OCI-LY1 (cell line): ENCODE results near the gene TNNC1.
A peak's percentile ranks its signal among the peaks of the same experiment; 100 is the strongest.

ENCODE experiments used
- H2AFZ ChIP-seq: fragments of 200-600 bp; sonication (generic), shearing (Covaris generic); 2 replicates; pipeline ENCODE4 v1.6.0; 2014; ENCODE audit warnings: antibody characterized with exemption, mild to moderate bottlenecking, low read length
- H3F3A ChIP-seq: fragments of 200-600 bp; sonication (generic), shearing (Covaris generic); 2 replicates; pipeline ENCODE4 v1.6.0; 2014; ENCODE audit warnings: mild to moderate bottlenecking, antibody characterized with exemption, low read length, moderate library complexity; ENCODE audit not compliant: insufficient read depth
- H3K27ac ChIP-seq: fragments of 200-600 bp; sonication (generic); 2 replicates; pipeline ENCODE4 v1.5.1; 2014; ENCODE audit warnings: low read length, mixed run types, mild to moderate bottlenecking, low read depth; ENCODE audit not compliant: poor library complexity, severe bottlenecking
- H3K27me3 ChIP-seq: fragments of 200-600 bp; sonication (generic); 2 replicates; pipeline ENCODE4 v1.6.0; 2014; ENCODE audit warnings: antibody characterized with exemption, mild to moderate bottlenecking, low read length, moderate library complexity; ENCODE audit not compliant: insufficient read depth
- H3K36me3 ChIP-seq: fragments of 200-600 bp; sonication (generic); 2 replicates; pipeline ENCODE4 v1.6.1; 2014; ENCODE audit warnings: mild to moderate bottlenecking, antibody characterized with exemption, low read length, moderate library complexity, mixed read lengths; ENCODE audit not compliant: insufficient read depth
- H3K4me1 ChIP-seq: fragments of 200-600 bp; sonication (generic); 2 replicates; pipeline ENCODE4 v1.5.1; 2014; ENCODE audit warnings: mild to moderate bottlenecking, low read length, moderate library complexity; ENCODE audit not compliant: insufficient read depth, severe bottlenecking
- H3K4me2 ChIP-seq: fragments of 200-600 bp; sonication (generic), shearing (Covaris generic); 2 replicates; pipeline ENCODE4 v1.6.1; 2014; ENCODE audit warnings: low read length
- H3K4me3 ChIP-seq: fragments of 200-600 bp; sonication (generic); 2 replicates; pipeline ENCODE4 v1.5.1; 2014; ENCODE audit warnings: low read length, low read depth, mild to moderate bottlenecking, mixed read lengths; ENCODE audit not compliant: poor library complexity, severe bottlenecking
- H3K79me2 ChIP-seq: fragments of 200-600 bp; shearing (Covaris generic); 2 replicates; pipeline ENCODE4 v1.6.1; 2016; ENCODE audit warnings: mixed run types, low read length, mixed read lengths; ENCODE audit not compliant: insufficient read depth
- H3K9ac ChIP-seq: fragments of 200-600 bp; sonication (generic), shearing (Covaris generic); 2 replicates; pipeline ENCODE4 v1.6.1; 2014; ENCODE audit warnings: mild to moderate bottlenecking, low read length, mixed read lengths
- H3K9me2 ChIP-seq: fragments of 200-600 bp; sonication (generic), shearing (Covaris generic); 2 replicates; pipeline ENCODE4 v1.6.1; 2014; ENCODE audit warnings: low read depth, mild to moderate bottlenecking, low read length, mixed read lengths
- H3K9me3 ChIP-seq: fragments of 200-600 bp; shearing (Covaris generic); 2 replicates; pipeline ENCODE4 v1.6.1; 2014; ENCODE audit warnings: low read length, mixed read lengths
- H4K20me1 ChIP-seq: fragments of 200-600 bp; sonication (generic), shearing (Covaris generic); 2 replicates; pipeline ENCODE4 v1.6.0; 2016; ENCODE audit warnings: mild to moderate bottlenecking, low read length; ENCODE audit not compliant: insufficient read depth
- EZH2 ChIP-seq: fragments of 200-600 bp; sonication (generic), shearing (Covaris generic); IDR thresholded peaks from 2 replicates; pipeline ENCODE4 v1.8.0; 2017; ENCODE audit warnings: borderline replicate concordance, mixed run types, mild to moderate bottlenecking, antibody characterized with exemption, low read length, moderate library complexity, mixed read lengths
- TF ChIP-seq, protein P1 (sequence below): fragments of 200-600 bp; sonication (generic), shearing (Covaris generic); IDR thresholded peaks from 2 replicates; pipeline ENCODE4 v1.5.1; 2017; ENCODE audit warnings: mild to moderate bottlenecking, antibody characterized with exemption, low read length, moderate library complexity, mixed read lengths

The TNNC1 gene

DNA sequence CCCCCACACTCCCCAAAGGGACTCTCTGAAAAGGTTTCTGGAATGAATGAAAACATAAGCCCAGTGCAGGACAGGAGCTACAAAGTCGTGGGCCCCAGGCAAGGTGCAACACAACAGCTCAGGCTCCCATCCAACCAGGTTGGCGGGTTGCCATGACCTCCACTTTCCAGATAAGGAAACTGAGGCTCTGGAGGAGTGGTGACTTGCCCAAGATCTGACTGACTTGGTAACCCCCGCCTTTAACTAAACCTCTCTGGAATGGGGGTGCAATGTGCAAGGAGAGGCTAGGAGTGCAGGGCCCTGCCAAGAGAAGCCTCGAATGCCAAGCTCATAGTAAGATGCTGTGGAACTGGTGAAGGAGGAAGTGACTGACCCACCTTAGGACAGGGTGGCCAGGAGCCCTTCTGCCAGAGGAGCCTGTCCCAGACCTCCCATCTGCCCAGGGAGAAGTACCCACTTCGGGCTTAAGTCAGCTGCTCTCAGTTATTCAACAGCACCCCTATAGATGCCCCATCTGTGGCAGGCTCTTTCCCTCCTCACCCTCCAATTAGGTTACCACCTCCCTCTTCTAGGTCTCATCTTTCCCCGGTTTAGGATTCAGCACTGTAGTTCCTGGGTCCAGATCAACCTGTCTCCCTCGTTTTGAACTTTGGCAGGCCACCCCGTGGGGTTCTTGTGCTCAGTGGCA is 553 bp upstream of the TNNC1 start:
- H3K9ac ChIP-seq = peak overlapping the region; percentile 85
- H3K27me3 ChIP-seq = no peaks in the 10 kb centered on the region
- peak overlapping the region; percentile 93 for H3K4me2 ChIP-seq
- peaks cover 25% of the 10 kb centered on the region for H3K4me1 ChIP-seq
- no peaks in the 10 kb centered on the region for H4K20me1 ChIP-seq
- H3K27ac ChIP-seq = peak overlapping the region; percentile 13
- no peaks in the 10 kb centered on the region for H3F3A ChIP-seq
- 0 out of 2 replicates have a peak, but pooled peaks cover 4% of the 10 kb centered on the region for H3K79me2 ChIP-seq
- H3K4me3 ChIP-seq = peak overlapping the region; percentile 90
- TF ChIP-seq EZH2 = no peak
- TF ChIP-seq, protein P1, sequence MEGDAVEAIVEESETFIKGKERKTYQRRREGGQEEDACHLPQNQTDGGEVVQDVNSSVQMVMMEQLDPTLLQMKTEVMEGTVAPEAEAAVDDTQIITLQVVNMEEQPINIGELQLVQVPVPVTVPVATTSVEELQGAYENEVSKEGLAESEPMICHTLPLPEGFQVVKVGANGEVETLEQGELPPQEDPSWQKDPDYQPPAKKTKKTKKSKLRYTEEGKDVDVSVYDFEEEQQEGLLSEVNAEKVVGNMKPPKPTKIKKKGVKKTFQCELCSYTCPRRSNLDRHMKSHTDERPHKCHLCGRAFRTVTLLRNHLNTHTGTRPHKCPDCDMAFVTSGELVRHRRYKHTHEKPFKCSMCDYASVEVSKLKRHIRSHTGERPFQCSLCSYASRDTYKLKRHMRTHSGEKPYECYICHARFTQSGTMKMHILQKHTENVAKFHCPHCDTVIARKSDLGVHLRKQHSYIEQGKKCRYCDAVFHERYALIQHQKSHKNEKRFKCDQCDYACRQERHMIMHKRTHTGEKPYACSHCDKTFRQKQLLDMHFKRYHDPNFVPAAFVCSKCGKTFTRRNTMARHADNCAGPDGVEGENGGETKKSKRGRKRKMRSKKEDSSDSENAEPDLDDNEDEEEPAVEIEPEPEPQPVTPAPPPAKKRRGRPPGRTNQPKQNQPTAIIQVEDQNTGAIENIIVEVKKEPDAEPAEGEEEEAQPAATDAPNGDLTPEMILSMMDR = no peak
- no peaks in the 10 kb centered on the region for H3K9me3 ChIP-seq
- no peaks in the 10 kb centered on the region for H3K9me2 ChIP-seq
- no peak overlapping the region for H2AFZ ChIP-seq
- H3K36me3 ChIP-seq = peaks cover 24% of the 10 kb centered on the region

- Histone ChIP-seq H3K9me3 (no peaks in the 10 kb centered on the region), H3K9ac (no peak overlapping the region), H2AFZ (no peak overlapping the region), H3K36me3 (peaks cover 7% of the 10 kb centered on the region; the same call in 1 of the 2 replicates), H3K79me2 (0 out of 2 replicates have a peak, but pooled peaks cover 4% of the 10 kb centered on the region), H3K4me2 (no peak overlapping the region), H3K4me3 (no peak overlapping the region), H3K27me3 (no peaks in the 10 kb centered on the region), H3K4me1 (peaks cover 25% of the 10 kb centered on the region), H3F3A (no peaks in the 10 kb centered on the region), H3K9me2 (no peaks in the 10 kb centered on the region), H3K27ac (no peak overlapping the region), H4K20me1 (no peaks in the 10 kb centered on the region)
- TF ChIP-seq, protein P1 = no peak
- TF ChIP-seq EZH2 = no peak
These were observed 1.1 kb downstream of the TNNC1 start for GRCh38 chr3:52452570-52453221.

DNA sequence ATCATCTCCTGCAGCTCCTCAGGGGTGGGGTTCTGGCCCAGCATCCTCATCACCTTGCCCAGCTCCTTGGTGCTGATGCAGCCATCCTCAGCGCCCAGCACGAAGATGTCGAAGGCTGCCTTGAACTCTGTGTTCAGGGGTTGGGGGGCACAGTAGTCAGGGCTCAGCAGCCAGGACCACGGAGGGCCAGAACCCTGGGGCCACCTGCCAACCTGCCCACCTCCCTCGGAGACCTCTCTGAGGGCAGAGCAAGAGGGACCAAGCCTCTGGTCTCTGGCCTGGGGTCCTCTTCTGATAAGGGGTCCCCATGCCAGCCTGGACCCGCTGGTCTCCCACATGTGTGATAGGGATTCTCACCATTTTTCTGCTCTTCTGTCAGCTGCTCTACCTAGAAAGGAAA is 1.7 kb downstream of the TNNC1 start:
- no peak overlapping the region for H3K27ac ChIP-seq
- no peaks in the 10 kb centered on the region for H4K20me1 ChIP-seq
- H3K9me2 ChIP-seq = no peaks in the 10 kb centered on the region
- no peaks in the 10 kb centered on the region for H3K27me3 ChIP-seq
- TF ChIP-seq EZH2 = no peak
- TF ChIP-seq, protein P1 = no peak
- peaks cover 20% of the 10 kb centered on the region for H3K4me1 ChIP-seq
- no peak overlapping the region for H3K4me3 ChIP-seq
- no peak overlapping the region for H2AFZ ChIP-seq
- no peak overlapping the region for H3K4me2 ChIP-seq
- no peaks in the 10 kb centered on the region for H3K9me3 ChIP-seq
- H3F3A ChIP-seq = no peaks in the 10 kb centered on the region
- H3K36me3 ChIP-seq = peaks cover 1% of the 10 kb centered on the region; the same call in 1 of the 2 replicates
- 0 out of 2 replicates have a peak, but pooled peaks cover 4% of the 10 kb centered on the region for H3K79me2 ChIP-seq
- no peak overlapping the region for H3K9ac ChIP-seq
